ENCODE data around the gene RELCH. TPM values are rescaled to one million over a fixed set of nuclear protein-coding genes. Genes with fewer than 3 reads are reported as not detected.
"Not testable (repeated sequence)": the region's sequence is repeated elsewhere in the genome, so short reads cannot be mapped to it uniquely, and the experiment has no call there.

The RELCH gene
- total RNA-seq, 1 experiment from 2014 or later, result 19.5 TPM

- Histone ChIP-seq H3K4me1 (ENCODE audit: control insufficient read depth, insufficient read depth, low read length) (no peaks in the 10 kb centered on the region), H3K36me3 (ENCODE audit: control insufficient read depth, insufficient read depth, low read length) (no peaks in the 10 kb centered on the region), H3K27me3 (ENCODE audit: control insufficient read depth, insufficient read depth, low read length) (no peaks in the 10 kb centered on the region), H3K9me3 (ENCODE audit: control insufficient read depth, insufficient read depth, low read depth, low read length) (no peaks in the 10 kb centered on the region), H3K27ac (ENCODE audit: low read length) (no peak overlapping the region), H3K4me3 (ENCODE audit: low read depth in 2 of 2, low read length in 2 of 2) (no peak overlapping the region)
- intact Hi-C loops (cut with micrococcal nuclease; ENCODE audit: unreplicated experiment), result no loop called here
- ATAC-seq, result no peak
- ChIA-PET POLR2A (no interaction called here), CTCF (no interaction called here)
- DNase-seq (ENCODE audit: low read depth, low spot score), result no peak
- no peak for TF ChIP-seq POLR2AphosphoS5 (IDR thresholded peaks at IDR 0.05; ENCODE audit: low read depth, low read length)
- TF ChIP-seq, protein P1, sequence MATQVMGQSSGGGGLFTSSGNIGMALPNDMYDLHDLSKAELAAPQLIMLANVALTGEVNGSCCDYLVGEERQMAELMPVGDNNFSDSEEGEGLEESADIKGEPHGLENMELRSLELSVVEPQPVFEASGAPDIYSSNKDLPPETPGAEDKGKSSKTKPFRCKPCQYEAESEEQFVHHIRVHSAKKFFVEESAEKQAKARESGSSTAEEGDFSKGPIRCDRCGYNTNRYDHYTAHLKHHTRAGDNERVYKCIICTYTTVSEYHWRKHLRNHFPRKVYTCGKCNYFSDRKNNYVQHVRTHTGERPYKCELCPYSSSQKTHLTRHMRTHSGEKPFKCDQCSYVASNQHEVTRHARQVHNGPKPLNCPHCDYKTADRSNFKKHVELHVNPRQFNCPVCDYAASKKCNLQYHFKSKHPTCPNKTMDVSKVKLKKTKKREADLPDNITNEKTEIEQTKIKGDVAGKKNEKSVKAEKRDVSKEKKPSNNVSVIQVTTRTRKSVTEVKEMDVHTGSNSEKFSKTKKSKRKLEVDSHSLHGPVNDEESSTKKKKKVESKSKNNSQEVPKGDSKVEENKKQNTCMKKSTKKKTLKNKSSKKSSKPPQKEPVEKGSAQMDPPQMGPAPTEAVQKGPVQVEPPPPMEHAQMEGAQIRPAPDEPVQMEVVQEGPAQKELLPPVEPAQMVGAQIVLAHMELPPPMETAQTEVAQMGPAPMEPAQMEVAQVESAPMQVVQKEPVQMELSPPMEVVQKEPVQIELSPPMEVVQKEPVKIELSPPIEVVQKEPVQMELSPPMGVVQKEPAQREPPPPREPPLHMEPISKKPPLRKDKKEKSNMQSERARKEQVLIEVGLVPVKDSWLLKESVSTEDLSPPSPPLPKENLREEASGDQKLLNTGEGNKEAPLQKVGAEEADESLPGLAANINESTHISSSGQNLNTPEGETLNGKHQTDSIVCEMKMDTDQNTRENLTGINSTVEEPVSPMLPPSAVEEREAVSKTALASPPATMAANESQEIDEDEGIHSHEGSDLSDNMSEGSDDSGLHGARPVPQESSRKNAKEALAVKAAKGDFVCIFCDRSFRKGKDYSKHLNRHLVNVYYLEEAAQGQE (IDR thresholded peaks at IDR 0.05; ENCODE audit: insufficient read depth in 1 of 2, low read depth in 2 of 2, low read length in 1 of 2), result no peak
- no TSS peak for BruUV-seq (replicated peaks)
- in situ Hi-C loops (cut with HindIII; ENCODE audit: low pct_unique_long_range_greater_than_20kb, low sequenced_read_pairs), result no loop called here
Observed at GRCh38 chr18:62165583-62165982, 21.5 kb upstream of the RELCH start.

GRCh38 chr18:62166524-62166923 is 20.5 kb upstream of the RELCH start:
- H3K27ac ChIP-seq (ENCODE audit: low read length); in situ Hi-C loops (cut with HindIII; ENCODE audit: low pct_unique_long_range_greater_than_20kb, low sequenced_read_pairs); POLR2A ChIA-PET; intact Hi-C loops (cut with micrococcal nuclease; ENCODE audit: unreplicated experiment); H3K27me3 ChIP-seq (ENCODE audit: control insufficient read depth, insufficient read depth, low read length); H3K9me3 ChIP-seq (ENCODE audit: control insufficient read depth, insufficient read depth, low read depth, low read length); H3K36me3 ChIP-seq (ENCODE audit: control insufficient read depth, insufficient read depth, low read length); BruUV-seq (replicated peaks); CTCF ChIA-PET; H3K4me3 ChIP-seq (ENCODE audit: low read depth in 2 of 2, low read length in 2 of 2); H3K4me1 ChIP-seq (ENCODE audit: control insufficient read depth, insufficient read depth, low read length); ATAC-seq; DNase-seq (ENCODE audit: low read depth, low spot score): not testable (repeated sequence)

DNA sequence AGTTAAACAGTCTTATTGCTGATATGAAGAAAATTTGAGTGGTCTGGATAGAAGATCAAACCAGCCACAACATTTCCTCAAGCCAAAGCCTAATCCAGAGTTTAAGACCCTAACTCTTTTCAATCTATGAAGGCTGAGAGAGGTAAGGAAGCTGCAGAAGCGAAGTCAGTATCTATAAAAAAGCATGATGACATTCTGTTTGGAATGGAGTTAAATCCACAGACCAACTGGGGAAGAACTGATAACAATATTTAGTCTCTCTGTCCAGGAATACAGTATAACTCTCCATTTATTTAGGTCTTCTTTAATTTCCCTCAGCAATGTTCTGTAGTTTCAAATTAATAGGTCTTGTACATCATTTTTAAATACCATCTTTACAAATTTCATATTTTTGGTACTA is 16.2 kb upstream of the RELCH start:
- intact Hi-C loops (cut with micrococcal nuclease; ENCODE audit: unreplicated experiment), result no loop called here

More for the DNA sequence above, 16.2 kb upstream of the RELCH start:
- no peaks in the 10 kb centered on the region for H3K27me3 ChIP-seq (ENCODE audit: control insufficient read depth, insufficient read depth, low read length)
- ATAC-seq, result no peak
- ChIA-PET CTCF (no interaction called here), POLR2A (no interaction called here)
- no peak for DNase-seq (ENCODE audit: low read depth, low spot score)
- no peaks in the 10 kb centered on the region for H3K4me1 ChIP-seq (ENCODE audit: control insufficient read depth, insufficient read depth, low read length)
- TF ChIP-seq CTCF (IDR thresholded peaks at IDR 0.05) (no peak), TCF7L2 (IDR thresholded peaks at IDR 0.05; ENCODE audit: low read depth, low read length) (no peak), POLR2AphosphoS5 (IDR thresholded peaks at IDR 0.05; ENCODE audit: low read depth, low read length) (no peak), SIN3A (IDR thresholded peaks at IDR 0.05; ENCODE audit: borderline replicate concordance, insufficient read depth, low read depth, low read length) (no peak)
- TF ChIP-seq, protein P1 (IDR thresholded peaks at IDR 0.05; ENCODE audit: insufficient read depth in 1 of 2, low read depth in 2 of 2, low read length in 1 of 2), result no peak
- no peak overlapping the region for H3K27ac ChIP-seq (ENCODE audit: low read length)
- BruUV-seq (replicated peaks), result no TSS peak
- H3K36me3 ChIP-seq (ENCODE audit: control insufficient read depth, insufficient read depth, low read length), result no peaks in the 10 kb centered on the region
- H3K4me3 ChIP-seq (ENCODE audit: low read depth in 2 of 2, low read length in 2 of 2), result no peak overlapping the region
- in situ Hi-C loops (cut with HindIII; ENCODE audit: low pct_unique_long_range_greater_than_20kb, low sequenced_read_pairs), result no loop called here
- no peaks in the 10 kb centered on the region for H3K9me3 ChIP-seq (ENCODE audit: control insufficient read depth, insufficient read depth, low read depth, low read length)

Measured in Panc1 (cell line).